ACC112 (cell line): Measurements from ENCODE around the gene PHEX.

Source experiments
- H2AFZ ChIP-seq: fragments of 200-600 bp; sonication (generic); one replicate; pipeline ENCODE4 v1.6.0; 2017; ENCODE audit warnings: antibody characterized with exemption, low read length; ENCODE audit not compliant: unreplicated experiment
- H3K27ac ChIP-seq: fragments of 200-600 bp; sonication (generic); 2 replicates; pipeline ENCODE4 v1.5.1; 2014; ENCODE audit warnings: low read depth, mild to moderate bottlenecking, antibody characterized with exemption, low read length, moderate library complexity
- H3K27me3 ChIP-seq: fragments of 200-600 bp; sonication (generic); 2 replicates; pipeline ENCODE4 v1.6.1; 2014; ENCODE audit warnings: mild to moderate bottlenecking, antibody characterized with exemption, low read length, moderate library complexity, mixed read lengths; ENCODE audit not compliant: insufficient read depth
- H3K36me3 ChIP-seq: fragments of 200-600 bp; sonication (generic); 2 replicates; pipeline ENCODE4 v1.6.1; 2016; ENCODE audit warnings: mild to moderate bottlenecking, antibody characterized with exemption, low read length, moderate library complexity, mixed read lengths; ENCODE audit not compliant: insufficient read depth
- H3K4me1 ChIP-seq: fragments of 200-600 bp; sonication (generic); one replicate; pipeline ENCODE4 v1.6.1; 2016; ENCODE audit warnings: low read length, mixed read lengths; ENCODE audit not compliant: insufficient read depth, unreplicated experiment, control insufficient read depth
- H3K4me3 ChIP-seq: fragments of 200-600 bp; sonication (generic); 2 replicates; pipeline ENCODE4 v1.5.1; 2014; ENCODE audit warnings: mild to moderate bottlenecking, low read depth, low read length
- H3K79me2 ChIP-seq: fragments of 200-600 bp; sonication (generic); one replicate; pipeline ENCODE4 v1.6.0; 2016; ENCODE audit warnings: low read length; ENCODE audit not compliant: control insufficient read depth, unreplicated experiment, insufficient read depth

PHEX gene

DNA sequence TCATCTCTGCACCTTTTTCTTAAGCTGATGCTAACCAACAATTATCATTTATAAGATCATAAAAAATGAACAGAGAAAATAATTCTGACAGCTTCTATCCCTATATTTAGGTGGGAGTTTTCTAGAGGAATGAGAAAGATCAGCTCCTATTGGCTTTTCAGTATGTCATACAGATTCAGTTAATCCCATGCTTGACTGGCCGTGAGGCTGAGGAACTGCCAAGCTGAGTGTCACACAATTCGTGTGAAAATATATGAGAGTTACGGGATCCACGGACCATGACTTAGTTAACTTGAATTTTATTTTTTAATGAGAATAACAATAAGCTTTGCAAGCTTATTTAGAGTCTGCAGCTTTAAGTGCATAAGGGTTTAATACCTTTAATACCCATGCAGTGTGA lies 37.5 kb downstream of the PHEX start:
- no peak overlapping the region for H2AFZ ChIP-seq
- no peaks in the 10 kb centered on the region for H3K79me2 ChIP-seq
- no peaks in the 10 kb centered on the region for H3K4me1 ChIP-seq
- no peak overlapping the region for H3K27ac ChIP-seq
- no peaks in the 10 kb centered on the region for H3K27me3 ChIP-seq
- no peaks in the 10 kb centered on the region for H3K36me3 ChIP-seq
- no peak overlapping the region for H3K4me3 ChIP-seq

DNA sequence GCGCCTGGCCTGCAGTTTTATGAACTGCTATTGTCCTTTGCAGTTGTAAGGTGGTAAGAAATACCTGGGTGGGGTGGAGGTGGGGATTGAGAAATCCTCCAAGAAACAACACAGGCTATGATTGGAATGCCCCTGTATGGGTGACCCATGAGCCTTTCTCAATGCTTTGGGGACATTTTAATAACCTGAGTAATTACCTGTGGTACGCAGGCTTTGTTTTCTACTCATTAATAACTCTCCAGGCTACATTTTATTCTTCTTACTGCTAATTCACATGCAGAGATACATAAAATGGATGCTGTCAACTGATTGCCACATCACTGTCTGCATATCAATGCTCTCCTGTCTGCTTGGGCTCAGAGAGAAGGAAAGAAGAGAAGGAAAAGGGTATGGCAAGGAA lies 41.8 kb downstream of the PHEX start:
- Histone ChIP-seq H3K27ac (no peak overlapping the region), H3K27me3 (no peaks in the 10 kb centered on the region), H2AFZ (no peak overlapping the region), H3K79me2 (no peaks in the 10 kb centered on the region), H3K4me1 (no peaks in the 10 kb centered on the region), H3K36me3 (no peaks in the 10 kb centered on the region), H3K4me3 (no peak overlapping the region)

DNA sequence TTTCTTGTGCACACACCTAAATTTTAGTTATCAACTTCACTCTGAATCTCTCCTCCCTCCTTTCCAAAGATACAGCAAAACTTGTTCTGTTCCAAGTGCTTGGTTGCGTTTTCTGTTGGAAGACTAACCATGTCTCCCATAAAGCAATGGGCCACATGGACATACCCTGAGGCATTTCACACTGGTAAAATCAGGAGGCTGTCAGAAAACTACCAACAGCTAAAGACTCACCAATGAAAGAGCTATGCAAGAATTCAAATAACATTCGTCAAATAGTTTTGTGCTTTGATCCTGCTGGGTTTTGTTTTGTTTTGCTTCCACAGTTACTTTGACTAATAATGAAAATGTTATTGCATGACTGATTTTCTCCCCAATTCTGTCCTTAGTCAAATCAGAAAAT lies 46.0 kb downstream of the PHEX start:
- H2AFZ ChIP-seq: no peak overlapping the region
- H3K4me3 ChIP-seq: no peak overlapping the region
- no peaks in the 10 kb centered on the region for H3K36me3 ChIP-seq
- no peaks in the 10 kb centered on the region for H3K4me1 ChIP-seq
- no peaks in the 10 kb centered on the region for H3K27me3 ChIP-seq
- no peaks in the 10 kb centered on the region for H3K79me2 ChIP-seq
- no peak overlapping the region for H3K27ac ChIP-seq

DNA sequence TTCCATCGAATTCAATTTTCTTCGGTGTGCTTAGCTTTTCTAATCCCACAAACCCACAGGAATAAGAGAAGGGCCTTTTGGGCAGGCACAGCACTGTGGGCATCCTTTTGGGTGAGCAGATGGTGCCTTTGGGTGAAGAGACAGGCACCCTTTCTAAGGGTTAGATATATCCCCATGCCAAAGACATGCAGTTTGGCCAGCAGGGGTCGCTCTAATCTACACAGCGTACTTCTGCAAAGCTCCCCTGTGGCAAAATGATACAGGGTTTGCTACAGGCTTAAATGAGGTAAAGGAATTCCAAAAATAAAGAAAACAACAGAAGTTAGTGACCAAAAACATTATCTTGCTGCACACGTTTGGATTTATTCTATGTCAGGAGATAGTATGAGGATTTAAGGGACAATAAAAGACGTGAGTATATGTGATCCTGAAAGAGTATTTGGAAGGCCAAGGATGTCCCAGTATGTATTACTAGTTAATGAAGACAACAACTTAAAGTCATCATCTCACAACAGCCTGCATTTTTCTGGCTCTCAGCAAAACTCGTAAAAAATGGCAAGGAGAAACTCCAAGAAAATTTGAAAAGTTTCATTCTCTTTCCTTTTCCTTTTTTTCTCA lies 49.5 kb downstream of the PHEX start:
- Histone ChIP-seq H3K27me3 (no peaks in the 10 kb centered on the region), H3K79me2 (no peaks in the 10 kb centered on the region), H3K4me3 (no peak overlapping the region), H3K4me1 (no peaks in the 10 kb centered on the region), H3K27ac (no peak overlapping the region), H2AFZ (no peak overlapping the region), H3K36me3 (no peaks in the 10 kb centered on the region)

DNA sequence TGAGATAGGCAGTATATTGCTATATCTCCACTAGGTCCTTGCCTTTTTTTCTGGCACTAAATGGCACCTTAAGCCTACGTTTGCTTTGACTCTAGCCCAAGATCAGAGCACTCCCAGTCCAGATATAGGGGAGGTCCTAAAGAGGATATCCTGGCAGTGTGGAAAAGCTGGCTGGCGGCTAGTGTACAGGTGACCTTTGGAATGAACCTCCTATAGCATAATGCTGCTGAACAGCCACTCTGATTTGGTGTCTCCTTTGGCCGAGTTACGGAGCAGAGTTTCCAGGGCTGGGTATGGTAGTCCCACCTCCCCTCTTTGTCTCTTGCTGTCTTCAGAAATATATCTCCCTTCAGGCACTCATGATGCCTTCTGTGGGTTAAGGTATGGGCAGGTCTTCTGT lies 53.9 kb downstream of the PHEX start:
- Histone ChIP-seq H3K27me3 (no peaks in the 10 kb centered on the region), H2AFZ (no peak overlapping the region), H3K79me2 (no peaks in the 10 kb centered on the region), H3K27ac (no peak overlapping the region), H3K36me3 (no peaks in the 10 kb centered on the region), H3K4me1 (peaks cover 10% of the 10 kb centered on the region), H3K4me3 (no peak overlapping the region)

DNA sequence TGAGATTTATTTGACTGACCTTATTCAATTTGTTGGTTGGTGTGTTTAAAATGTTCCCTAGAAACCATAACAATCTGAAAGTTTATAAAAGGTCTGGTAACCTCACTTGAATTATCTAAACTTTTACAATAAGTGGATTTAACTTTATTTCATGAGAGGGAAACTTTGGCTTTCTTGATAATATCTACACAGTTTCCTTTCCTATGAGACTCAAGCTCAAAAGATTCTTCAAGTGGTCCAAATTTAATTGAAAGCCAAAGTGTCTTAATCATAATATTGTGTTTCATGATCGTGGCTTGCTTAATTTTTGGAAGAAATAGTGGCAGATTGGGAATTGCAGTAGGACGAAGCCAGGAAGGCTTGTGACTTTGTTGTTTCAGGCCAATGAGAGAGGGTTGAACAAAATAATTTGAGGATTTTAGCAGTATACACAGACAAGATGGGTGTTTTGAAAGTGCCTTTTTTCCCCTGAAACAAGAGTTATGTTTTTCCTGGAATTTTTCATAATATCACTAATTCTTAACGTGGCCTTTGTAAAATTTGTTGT lies 55.0 kb downstream of the PHEX start:
- H3K4me3 ChIP-seq: no peak overlapping the region
- no peak overlapping the region for H2AFZ ChIP-seq
- no peaks in the 10 kb centered on the region for H3K79me2 ChIP-seq
- no peak overlapping the region for H3K27ac ChIP-seq
- H3K27me3 ChIP-seq: no peaks in the 10 kb centered on the region
- peaks cover 10% of the 10 kb centered on the region for H3K4me1 ChIP-seq
- H3K36me3 ChIP-seq: no peaks in the 10 kb centered on the region

DNA sequence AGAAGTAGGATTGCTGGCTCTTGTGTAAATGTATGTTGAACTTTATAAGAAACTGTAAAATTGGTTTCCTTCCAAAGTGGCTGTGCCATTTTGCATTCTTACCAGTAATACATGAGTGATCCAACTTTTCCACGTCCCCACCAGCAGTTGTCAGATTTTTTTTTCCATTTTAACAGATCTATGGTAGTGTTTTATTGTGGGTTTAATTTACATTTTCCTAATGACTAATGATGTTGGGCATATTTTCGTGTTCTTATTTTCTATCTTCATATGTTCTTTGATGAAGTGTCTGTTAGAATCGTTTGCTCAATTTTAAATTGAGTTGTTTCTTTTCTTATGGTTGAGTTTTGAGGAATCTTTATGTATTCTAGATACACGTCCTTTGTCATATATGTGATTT lies 56.2 kb downstream of the PHEX start:
- H3K27ac ChIP-seq: no peak overlapping the region
- no peak overlapping the region for H3K4me3 ChIP-seq
- no peaks in the 10 kb centered on the region for H3K36me3 ChIP-seq
- H2AFZ ChIP-seq: no peak overlapping the region
- H3K27me3 ChIP-seq: no peaks in the 10 kb centered on the region
- peaks cover 10% of the 10 kb centered on the region for H3K4me1 ChIP-seq
- H3K79me2 ChIP-seq: no peaks in the 10 kb centered on the region

DNA sequence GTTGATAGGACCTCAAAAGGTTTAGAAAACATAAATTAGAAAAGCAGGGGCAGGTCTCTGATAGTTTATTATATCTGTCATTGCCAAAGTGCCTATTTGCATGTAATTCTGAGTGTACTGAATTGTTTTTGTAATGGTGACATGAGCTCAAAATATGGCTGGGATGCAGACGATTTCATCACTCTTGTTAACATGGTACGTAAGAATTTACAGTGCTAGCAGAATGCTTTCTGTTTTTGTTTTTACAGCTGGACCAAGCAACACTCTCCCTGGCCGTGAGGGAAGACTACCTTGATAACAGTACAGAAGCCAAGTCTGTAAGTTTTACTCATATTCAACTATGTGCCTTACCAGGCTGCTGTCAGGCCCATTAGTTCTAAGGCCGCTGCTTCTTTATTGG lies 58.1 kb downstream of the PHEX start:
- Histone ChIP-seq H2AFZ (peak overlapping the region; percentile 38), H3K4me1 (peaks cover 15% of the 10 kb centered on the region), H3K4me3 (no peak overlapping the region), H3K79me2 (no peaks in the 10 kb centered on the region), H3K36me3 (no peaks in the 10 kb centered on the region), H3K27me3 (no peaks in the 10 kb centered on the region), H3K27ac (no peak overlapping the region)

DNA sequence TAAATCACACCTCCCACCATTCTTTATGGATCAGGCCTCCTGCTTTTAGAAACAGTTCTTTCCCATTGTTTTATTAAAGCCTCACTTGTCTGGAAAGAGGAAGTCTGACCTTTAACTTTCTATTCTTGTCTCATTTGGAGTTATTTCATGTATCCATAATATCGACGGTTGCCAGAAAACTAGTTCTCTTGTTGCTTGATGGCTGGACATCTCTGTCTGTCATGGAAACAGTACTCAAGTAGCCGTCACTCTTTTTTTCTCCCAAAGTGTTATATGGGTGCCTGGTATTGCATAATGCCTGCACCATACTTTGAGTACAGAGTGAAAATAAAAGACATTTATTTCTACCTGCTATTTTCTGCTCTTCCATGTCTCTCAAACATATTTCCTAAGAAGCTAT lies 61.4 kb downstream of the PHEX start:
- Histone ChIP-seq H3K4me3 (no peak overlapping the region), H3K79me2 (no peaks in the 10 kb centered on the region), H3K36me3 (no peaks in the 10 kb centered on the region), H3K27me3 (no peaks in the 10 kb centered on the region), H3K27ac (no peak overlapping the region), H2AFZ (no peak overlapping the region), H3K4me1 (peaks cover 35% of the 10 kb centered on the region)

DNA sequence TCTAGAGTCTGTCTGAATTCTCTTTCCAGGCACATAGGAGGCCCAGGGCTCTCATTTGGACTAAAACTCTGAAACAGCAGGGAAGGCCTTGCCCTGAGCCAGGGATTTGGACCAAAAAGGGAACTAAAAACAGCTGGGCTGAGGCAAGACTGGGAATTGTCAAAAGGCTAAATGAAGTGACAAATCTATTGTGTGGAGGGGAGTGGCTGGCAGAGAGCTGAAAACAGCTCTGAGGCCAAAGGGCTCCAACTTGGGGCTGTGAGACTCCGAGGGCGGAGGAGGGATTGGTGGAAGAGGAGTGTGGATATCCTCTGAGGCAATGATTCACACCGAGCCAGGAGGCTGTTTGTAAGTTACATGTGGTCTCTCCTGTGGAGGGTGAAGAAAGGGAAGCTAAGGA lies 63.2 kb downstream of the PHEX start:
- 0 out of 2 replicates have a peak overlapping the region, but pooled peaks have one; percentile 16 for H3K27ac ChIP-seq
- H3K4me1 ChIP-seq: peaks cover 29% of the 10 kb centered on the region
- H3K27me3 ChIP-seq: no peaks in the 10 kb centered on the region
- no peak overlapping the region for H3K4me3 ChIP-seq
- H2AFZ ChIP-seq: no peak overlapping the region
- H3K36me3 ChIP-seq: no peaks in the 10 kb centered on the region
- no peaks in the 10 kb centered on the region for H3K79me2 ChIP-seq

DNA sequence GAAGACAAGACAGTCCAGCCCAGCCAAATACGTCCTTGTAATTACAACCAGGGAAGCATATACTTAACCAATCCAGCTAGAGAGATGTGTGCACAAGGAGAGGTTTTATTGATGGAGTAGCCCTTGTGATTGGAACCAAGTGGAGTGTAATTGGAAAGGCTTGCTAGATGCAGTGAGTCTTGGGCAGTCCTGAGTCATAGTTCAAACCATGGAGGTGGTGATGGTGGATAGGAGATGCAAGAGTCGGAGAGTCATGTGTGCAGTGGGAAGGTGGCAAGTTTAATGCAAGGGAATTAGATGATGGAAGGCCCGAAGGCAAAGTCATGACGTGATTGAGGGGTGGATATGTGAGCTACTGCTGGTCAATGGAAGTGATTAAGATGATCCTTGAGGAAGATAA lies 63.7 kb downstream of the PHEX start:
- Histone ChIP-seq H3K79me2 (no peaks in the 10 kb centered on the region), H3K27me3 (no peaks in the 10 kb centered on the region), H2AFZ (no peak overlapping the region), H3K36me3 (no peaks in the 10 kb centered on the region), H3K27ac (no peak overlapping the region), H3K4me3 (no peak overlapping the region), H3K4me1 (peaks cover 24% of the 10 kb centered on the region)
